Left forelimb (tissue), 1 donor: ENCODE data around the gene PTPRU.

Experiments used
- DNase-seq: peaks from one replicate; pipeline ENCODE4 v3.0.0-alpha.2; 2018; ENCODE audit warnings: low spot score

PTPRU gene

GRCh38 chr1:29235955-29236711 lies at the start of gene PTPRU:
TSS of gene PTPRU (plus strand) at chr1:29236522. CDS start at chr1:29236645, 123 bp downstream.
- DNase-seq = peak; percentile 91

- DNase-seq = no peak
Measured at GRCh38 chr1:29186707-29187106, 49.6 kb upstream of the PTPRU start.

DNA sequence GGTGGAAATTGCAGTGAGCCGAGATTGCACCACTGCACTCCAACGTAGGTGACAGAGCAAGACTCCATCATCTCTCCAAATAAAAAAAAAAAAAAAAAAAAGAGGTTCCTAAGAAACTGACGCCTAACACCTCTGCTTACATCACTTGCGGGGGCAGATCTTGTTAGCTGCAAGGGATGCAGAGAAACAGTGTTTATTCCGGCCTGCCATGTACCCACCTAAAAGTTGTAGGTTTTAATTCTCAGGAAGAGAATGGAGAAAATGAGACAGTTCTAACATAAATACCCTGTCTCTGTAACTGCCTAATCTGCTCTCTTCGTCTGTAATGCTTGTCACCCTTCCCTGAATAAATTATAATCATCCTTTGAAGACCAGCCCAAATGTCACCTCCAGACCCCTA lies 45.6 kb upstream of the PTPRU start:
- peak; percentile 8 for DNase-seq

DNA sequence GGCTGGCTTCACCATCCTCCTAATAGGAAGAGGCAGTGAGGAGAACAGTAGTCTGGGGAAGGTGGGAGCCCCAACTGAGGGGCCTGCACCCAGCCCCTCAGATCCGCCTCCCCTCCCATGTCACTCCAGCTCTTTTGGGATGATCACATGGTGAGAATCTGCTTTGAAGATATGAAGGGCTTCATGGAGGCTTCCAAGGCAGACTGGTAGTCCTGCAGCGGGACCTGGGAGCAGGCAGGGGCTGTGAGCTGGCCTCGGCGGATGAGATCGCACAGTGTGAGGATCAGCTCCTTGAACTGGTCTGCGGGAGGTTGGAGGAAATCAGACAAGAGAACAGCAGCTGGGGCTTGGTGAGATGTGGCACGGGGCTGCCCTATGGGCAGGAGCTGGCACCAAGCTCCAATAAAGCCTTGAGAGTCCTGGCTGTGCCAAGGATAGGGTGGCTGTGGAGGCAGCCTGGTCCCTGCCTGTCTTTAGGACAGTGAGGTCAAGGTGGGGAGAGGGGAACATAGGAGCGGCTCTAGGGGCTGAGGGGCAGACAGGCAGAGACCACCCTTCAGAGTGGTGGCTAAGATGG lies 42.4 kb upstream of the PTPRU start:
- DNase-seq = peak; percentile 14

- DNase-seq = no peak
Measured at GRCh38 chr1:29195881-29196291, 40.4 kb upstream of the PTPRU start.

DNA sequence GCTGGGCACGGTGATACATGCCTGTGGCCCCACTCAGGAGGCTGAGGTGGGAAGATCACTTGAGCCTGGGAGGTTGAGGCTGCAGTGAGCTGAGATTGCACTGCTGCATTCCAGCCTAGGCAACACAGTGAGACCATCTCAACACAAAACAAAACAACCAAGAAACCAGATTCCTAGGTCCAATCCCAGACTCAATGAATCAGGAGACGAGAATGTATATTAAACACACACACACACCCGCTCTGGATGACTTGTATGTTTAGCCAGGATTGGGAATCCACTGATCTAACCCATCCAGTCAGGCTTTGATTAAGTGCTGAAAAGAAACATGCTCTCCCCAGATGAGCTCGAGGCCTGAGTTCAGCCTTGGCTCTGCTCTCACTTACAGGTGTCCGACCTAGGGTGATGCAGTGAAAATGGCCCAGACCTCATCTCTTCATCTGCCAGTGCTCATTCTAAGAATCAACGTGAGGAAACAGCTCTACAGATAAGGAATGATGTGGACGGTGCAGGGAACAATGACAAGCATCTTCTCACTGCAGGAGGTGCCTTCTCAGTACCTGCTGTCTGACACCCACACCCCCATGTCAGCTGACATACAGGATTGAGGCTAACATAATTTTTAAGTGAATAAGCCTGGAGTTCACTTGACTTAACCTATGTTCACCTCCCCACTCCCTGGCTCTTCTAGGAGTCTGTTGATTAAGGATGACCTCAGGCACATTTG lies 39.3 kb upstream of the PTPRU start:
- no peak for DNase-seq

DNA sequence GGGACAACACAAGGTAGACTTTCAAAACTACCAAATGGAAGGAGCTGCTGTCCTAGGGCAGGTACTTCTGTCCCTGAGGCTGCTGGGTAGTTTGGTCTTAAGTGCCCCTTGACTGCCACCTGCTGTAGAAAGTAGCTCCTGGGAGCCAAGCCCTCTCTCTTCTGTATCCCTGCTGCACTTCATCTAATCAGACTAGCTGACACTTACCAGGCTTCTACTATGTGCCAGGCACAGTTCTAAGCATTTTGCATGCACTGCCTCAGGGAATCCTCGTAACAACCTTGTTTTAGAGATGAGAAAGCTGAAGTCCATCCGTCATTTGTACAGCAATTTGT lies 38.8 kb upstream of the PTPRU start:
- no peak for DNase-seq

- DNase-seq = no peak
Measured at GRCh38 chr1:29197993-29198392, 38.3 kb upstream of the PTPRU start.

DNA sequence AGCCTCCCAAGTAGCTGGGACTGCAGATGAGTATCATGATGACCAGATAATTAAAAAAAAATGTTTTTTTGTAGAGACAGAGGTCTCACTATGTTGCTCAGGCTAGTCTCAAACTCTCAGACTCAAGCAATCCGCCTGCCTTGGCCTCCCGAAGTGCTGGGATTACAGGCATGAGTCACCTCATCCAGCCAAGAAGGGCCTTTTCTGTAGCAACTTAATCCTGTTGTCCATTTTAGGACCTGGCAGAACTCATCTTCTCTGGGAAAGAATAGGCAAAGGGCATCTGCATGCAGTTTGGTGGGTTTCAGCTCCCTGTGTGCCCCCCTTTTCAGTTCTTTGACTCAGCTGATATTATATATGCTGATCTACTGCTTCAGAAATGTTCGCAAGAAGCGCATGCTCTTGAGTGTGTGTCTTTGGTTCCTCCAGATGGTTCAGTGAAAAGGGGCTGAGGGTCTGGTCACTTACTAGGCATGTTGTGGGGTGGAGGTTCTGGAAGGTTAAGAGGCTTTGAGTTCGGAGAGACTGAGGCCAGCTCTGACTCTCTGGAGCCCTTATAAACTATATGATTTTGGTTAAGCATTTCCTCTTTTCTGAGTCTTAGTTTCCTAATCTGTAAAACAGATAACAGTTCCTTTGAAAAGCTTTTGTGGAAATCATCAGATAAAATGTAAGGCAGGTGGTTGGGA lies 35.3 kb upstream of the PTPRU start:
- no peak for DNase-seq

DNA sequence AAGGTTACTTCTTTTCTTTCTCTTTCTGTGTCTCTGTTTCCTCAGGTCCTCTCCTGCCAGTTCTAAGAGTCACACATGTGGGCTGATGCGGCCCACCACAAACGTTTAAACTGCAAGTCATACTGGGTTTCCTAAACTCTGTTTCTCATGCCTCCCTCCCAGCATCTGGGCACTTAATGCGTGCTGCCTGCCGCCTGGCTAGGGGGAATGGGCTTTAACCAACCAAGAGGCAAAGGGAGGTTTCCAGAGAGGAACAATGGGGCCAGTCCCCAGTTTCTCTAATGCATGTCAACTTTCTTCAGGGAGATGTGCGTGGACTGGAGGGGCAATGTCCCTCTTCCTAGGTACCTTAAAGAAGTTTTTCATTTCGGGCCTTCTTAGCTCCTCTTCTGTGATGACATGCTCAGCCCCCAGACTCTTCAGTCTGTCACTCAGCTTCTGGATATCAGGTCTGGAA lies 34.7 kb upstream of the PTPRU start:
- no peak for DNase-seq

GRCh38 chr1:29202053-29202452 lies 34.3 kb upstream of the PTPRU start:
- DNase-seq = no peak

- peak; percentile 92 for DNase-seq
Measured at GRCh38 chr1:29202584-29203340, 33.6 kb upstream of the PTPRU start.

GRCh38 chr1:29208442-29208841 lies 27.9 kb upstream of the PTPRU start:
- DNase-seq = no peak

DNA sequence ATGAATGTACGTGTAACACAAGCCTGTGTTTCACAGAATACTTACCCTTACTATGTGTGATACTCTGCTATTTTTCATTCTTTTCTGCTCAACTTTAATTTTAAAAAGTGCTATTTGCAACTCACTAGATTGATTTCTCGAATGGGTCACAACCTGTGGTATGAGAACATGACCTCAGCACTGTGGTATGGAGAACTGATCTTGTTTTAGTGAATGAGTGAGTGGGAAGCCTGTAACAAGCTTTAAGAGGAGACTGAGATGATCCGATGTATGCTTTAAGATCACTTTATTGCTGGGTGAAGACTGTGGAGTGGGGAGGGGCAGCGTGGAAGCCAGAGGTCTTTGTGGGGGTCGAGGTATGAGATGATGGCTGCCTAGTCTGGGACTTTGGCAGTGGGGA lies 27.1 kb upstream of the PTPRU start:
- no peak for DNase-seq

DNA sequence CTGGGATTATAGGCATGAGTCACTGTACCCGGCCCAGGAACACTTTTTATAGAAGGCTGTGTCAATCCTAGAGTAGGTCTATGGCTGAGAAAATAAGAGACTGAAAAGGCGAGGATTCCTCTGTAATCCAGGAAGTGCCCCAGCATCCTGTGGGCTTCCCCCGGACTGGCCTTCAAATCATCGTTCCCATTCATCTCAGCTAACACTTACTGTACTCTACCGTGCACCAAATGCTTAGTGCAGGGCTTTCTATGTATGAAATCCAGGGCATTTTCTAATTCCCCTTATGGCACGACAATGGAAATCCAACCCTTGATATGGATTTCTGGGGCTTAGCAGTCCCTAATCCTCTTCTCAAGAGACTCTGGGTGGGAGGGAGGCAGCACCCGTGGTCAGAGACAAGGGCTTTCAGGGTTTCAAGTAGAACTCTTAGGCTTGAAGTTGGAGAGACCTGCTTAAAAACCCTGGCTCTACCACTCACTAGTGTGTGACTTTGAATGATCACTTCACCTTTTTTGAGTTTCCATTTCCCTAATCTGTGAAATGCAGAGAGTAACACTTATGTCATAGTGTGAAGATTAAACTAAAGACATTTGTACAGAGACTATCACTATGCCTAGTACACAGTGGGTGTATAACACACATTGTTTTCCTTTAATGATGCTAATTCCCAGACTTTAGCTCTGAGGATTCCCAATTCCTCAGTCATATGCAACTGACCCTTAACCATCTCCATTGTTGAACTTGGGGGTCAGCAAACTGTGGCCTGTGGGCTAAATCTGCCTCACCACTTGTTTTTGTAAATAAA lies 25.8 kb upstream of the PTPRU start:
- no peak for DNase-seq

DNA sequence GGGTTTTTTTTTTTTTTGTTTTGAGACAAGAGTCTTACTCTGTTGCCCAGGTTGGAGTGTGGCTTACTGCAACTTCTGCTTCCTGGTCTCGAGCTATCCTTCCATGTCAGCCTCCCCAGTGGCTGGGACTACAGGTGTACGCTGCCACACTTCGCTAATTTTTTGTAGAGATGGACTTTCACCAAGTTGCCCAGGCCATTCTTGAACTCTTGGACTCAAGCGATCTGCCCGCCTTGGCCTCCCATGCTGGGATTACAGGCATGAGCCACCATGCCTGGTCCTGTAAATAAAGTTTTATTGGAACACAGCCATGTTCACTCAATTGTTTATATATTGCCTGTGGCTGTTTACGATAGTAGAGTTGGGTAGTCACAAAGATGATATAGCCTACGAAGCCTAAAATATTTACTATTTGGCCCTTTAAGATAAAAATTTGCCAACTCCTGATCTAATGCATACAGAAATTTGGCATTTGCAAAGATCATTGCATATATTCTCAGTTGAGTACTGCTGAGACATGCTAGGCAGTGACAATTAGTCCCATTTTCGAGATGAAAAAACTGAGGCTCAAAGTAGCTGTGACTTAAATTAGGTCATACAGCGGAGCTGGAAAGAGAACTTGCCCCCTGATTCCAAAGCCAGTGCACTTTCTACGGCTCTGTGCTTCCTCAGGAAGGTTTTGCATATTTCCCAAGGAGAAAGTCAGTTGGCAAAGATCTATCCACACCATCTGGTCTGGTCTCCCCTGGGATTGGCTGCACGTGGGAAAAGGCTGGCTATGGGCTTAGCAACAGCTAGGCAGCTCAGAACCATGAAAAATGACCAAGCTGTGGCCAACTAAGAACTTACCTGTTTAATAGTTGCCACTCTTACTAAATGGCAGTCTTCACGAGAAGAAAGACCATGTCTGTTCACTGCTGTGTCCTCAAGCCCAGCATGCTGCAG lies 25.0 kb upstream of the PTPRU start:
- no peak for DNase-seq

DNA sequence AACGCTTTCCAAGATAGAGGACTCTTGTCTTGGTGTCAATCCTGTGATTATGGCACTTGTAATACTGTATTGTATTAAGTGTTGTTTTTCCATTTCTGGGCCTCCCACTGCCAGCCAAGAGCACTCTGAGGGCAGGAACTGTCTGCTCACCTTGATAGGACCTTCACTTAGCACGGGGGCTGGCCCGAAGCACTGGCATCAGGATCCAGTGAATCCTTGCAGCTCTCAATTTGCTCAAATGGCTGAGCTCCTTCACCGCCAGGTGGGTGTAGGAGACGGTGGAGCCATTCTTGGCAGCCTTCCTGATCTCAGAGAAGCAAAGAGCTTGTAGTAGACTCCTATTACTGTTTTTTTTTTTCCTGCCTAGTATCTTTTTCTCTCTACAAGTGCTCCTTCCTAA lies 23.3 kb upstream of the PTPRU start:
- DNase-seq = no peak

- no peak for DNase-seq
Measured at GRCh38 chr1:29217633-29218032, 18.7 kb upstream of the PTPRU start.

DNA sequence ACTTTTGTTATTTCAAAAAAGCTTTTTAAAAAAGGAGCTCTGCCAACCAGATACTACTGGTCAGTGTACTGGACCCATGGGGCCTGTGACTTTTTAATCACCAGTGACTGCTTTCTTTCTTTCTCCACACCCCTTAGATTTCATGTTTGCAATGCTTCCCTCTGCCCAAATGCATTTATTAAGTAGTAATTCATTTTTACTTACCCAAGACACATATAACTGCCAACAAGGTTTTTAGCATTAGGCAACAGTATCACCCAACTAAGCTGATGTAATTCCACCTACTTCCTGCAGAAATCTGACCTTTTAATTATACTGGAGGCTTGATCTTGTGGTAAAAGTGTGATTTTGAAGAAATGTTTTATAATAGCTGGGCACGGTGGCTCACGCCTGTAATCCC lies 18.1 kb upstream of the PTPRU start:
- DNase-seq = no peak

GRCh38 chr1:29221296-29221695 lies 15.0 kb upstream of the PTPRU start:
- no peak for DNase-seq
